Ectodermal cell (in vitro differentiated cells): ENCODE data around the gene FZD7.
A peak's percentile ranks its signal among the peaks of the same experiment; 100 is the strongest.

ENCODE experiments used
- H3K27ac ChIP-seq: 2 replicates; pipeline ENCODE4 v1.7.0; 2013; ENCODE audit warnings: mild to moderate bottlenecking, low read depth, low read length; ENCODE audit not compliant: insufficient read depth, poor library complexity, severe bottlenecking
- H3K27me3 ChIP-seq: 2 replicates; pipeline ENCODE4 v1.7.0; 2013; ENCODE audit warnings: mild to moderate bottlenecking, low read length; ENCODE audit not compliant: insufficient read depth, control insufficient read depth, poor library complexity, severe bottlenecking
- H3K36me3 ChIP-seq: one replicate; pipeline ENCODE4 v1.7.0; 2013; ENCODE audit warnings: low read length; ENCODE audit not compliant: control insufficient read depth, insufficient read depth
- H3K4me1 ChIP-seq: one replicate; pipeline ENCODE4 v1.7.0; 2013; ENCODE audit warnings: low read length; ENCODE audit not compliant: control insufficient read depth, insufficient read depth
- H3K4me3 ChIP-seq: 2 replicates; pipeline ENCODE4 v1.7.0; 2013; ENCODE audit warnings: low read depth, low read length, control low read depth; ENCODE audit not compliant: insufficient read depth
- H3K9me3 ChIP-seq: 2 replicates; pipeline ENCODE4 v1.7.0; 2013; ENCODE audit warnings: mild to moderate bottlenecking, low read length, moderate library complexity; ENCODE audit not compliant: control insufficient read depth
- WGBS, 2 experiments: methylation state at CpG; one replicate each; pipeline ENCODE4 v1.1.7; 2013; ENCODE audit warnings: missing lambda C conversion rate in 2 of 2; 5-methylcytosine and 5-hydroxymethylcytosine counted together

The FZD7 gene

DNA sequence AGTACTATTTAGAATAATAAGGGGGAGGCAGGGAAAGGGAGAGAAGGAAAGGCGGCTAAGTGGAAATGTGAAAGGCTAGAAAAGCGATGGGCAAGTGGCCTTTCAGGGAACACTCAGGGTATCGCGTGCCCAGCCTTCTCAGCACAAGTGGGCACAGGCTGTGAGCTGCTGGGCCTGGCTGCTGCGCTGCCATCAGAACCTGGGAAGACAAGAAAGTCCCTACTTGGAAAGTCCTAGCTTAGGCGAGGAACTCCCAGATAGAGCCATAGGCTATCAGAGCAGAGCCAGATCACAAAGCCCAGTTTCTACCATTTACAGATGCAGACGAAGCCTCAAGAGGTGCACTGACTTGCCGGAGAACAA is 9.8 kb upstream of the FZD7 start:
- no peaks in the 10 kb centered on the region for H3K27me3 ChIP-seq
- H3K9me3 ChIP-seq: no peaks in the 10 kb centered on the region
- 14 to 17% methylated on average over 8 of the region's 8 CpGs for WGBS, 2 experiments
- no peak overlapping the region for H3K4me3 ChIP-seq
- peak overlapping the region; percentile 84 for H3K27ac ChIP-seq
- no peaks in the 10 kb centered on the region for H3K36me3 ChIP-seq
- peaks cover 42% of the 10 kb centered on the region for H3K4me1 ChIP-seq

DNA sequence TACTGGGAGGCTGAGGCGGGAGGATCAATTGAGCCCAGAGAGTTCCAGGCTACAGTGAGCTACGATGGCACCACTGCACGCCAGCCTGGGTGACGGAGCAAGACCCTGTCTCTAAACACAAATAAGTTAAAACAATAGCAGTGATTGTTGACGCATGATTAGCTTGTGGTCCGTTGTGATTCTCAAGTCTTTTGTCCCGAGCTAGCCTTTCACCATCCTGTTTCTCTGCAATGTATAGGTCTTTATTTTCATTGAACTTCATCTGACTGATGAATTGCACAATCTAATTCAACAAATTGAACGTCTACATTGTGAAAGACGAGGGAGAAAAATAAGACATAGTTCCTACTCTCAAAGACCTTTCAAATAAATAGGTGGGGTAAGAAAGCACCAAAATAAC is 8.8 kb upstream of the FZD7 start:
- WGBS, 2 experiments: 77 to 83% methylated on average over 8 to 9 of the region's 9 CpGs
- Histone ChIP-seq H3K27ac (no peak overlapping the region), H3K36me3 (no peaks in the 10 kb centered on the region), H3K9me3 (no peaks in the 10 kb centered on the region), H3K4me3 (no peak overlapping the region), H3K27me3 (no peaks in the 10 kb centered on the region), H3K4me1 (peaks cover 42% of the 10 kb centered on the region)

DNA sequence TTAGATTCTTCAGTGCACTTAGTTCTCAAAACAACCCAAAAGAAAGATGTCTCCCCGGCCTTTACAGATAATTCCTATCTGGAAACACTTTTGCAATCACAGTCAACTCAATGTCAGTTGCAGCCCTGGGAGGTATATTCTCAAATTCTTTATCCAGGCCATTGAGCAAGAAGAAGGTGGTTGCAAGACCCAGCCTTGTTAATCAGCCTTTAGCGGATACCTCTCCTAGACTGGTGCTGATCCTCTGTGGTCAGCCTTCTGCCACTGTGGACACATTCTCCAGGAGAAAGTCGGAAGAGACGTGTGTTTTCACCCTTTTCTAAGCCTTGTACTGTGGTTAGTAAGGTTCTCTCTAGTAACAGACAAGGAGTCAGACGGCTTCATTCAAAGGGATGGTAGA is 7.8 kb upstream of the FZD7 start:
- Histone ChIP-seq H3K36me3 (no peaks in the 10 kb centered on the region), H3K27ac (no peak overlapping the region), H3K27me3 (no peaks in the 10 kb centered on the region), H3K4me3 (no peak overlapping the region), H3K9me3 (no peaks in the 10 kb centered on the region), H3K4me1 (peaks cover 43% of the 10 kb centered on the region)
- 91 to 92% methylated on average over 5 of the region's 5 CpGs for whole genome bisulfite sequencing, 2 experiments

DNA sequence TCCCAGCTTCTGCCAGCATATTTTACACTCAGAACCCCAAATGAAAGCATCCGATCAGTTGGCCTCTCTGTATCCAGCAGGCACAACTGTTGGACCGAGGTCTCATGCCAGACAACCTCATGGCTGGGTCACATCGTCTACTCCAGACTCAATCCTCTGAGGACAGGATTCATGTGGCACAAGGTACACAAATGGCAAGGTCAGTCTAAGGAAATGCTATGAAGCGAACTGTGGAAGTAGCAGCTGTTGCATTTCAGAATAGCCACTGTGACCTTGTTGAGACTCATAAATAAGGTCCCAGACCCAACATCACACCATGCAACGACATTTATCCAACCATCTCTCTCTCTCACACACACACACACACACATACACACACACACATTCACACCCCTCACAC is 7.1 kb upstream of the FZD7 start:
- Histone ChIP-seq H3K27ac (no peak overlapping the region), H3K27me3 (no peaks in the 10 kb centered on the region), H3K4me3 (no peak overlapping the region), H3K4me1 (peaks cover 48% of the 10 kb centered on the region), H3K36me3 (no peaks in the 10 kb centered on the region), H3K9me3 (no peaks in the 10 kb centered on the region)
- WGBS, 2 experiments: 96 to 97% methylated on average over 5 of the region's 5 CpGs

DNA sequence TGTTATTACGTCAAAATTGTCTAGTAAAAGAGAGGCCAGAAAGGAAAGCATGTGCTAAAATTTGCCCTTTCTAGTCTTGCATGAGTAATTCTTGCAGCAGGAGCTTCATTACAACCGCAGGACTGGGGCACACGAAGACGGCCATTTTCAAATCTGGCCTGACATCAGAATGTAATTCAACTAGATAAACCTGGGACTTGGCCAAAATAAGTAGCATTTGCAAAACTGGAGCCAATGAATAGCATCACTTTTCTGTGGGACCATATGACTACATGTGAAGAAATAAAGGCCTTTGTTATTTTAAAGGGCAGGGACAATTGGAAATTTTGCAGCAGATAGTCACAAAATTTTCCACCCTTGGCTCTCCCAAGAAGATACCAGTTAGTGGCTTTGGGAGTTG is 3.0 kb upstream of the FZD7 start:
- peaks cover 20% of the 10 kb centered on the region for H3K4me1 ChIP-seq
- no peak overlapping the region for H3K27ac ChIP-seq
- H3K36me3 ChIP-seq: peaks cover 7% of the 10 kb centered on the region
- no peak overlapping the region for H3K4me3 ChIP-seq
- H3K27me3 ChIP-seq: no peaks in the 10 kb centered on the region
- no peaks in the 10 kb centered on the region for H3K9me3 ChIP-seq
- 88 to 89% methylated on average over 4 of the region's 4 CpGs for whole genome bisulfite sequencing, 2 experiments

DNA sequence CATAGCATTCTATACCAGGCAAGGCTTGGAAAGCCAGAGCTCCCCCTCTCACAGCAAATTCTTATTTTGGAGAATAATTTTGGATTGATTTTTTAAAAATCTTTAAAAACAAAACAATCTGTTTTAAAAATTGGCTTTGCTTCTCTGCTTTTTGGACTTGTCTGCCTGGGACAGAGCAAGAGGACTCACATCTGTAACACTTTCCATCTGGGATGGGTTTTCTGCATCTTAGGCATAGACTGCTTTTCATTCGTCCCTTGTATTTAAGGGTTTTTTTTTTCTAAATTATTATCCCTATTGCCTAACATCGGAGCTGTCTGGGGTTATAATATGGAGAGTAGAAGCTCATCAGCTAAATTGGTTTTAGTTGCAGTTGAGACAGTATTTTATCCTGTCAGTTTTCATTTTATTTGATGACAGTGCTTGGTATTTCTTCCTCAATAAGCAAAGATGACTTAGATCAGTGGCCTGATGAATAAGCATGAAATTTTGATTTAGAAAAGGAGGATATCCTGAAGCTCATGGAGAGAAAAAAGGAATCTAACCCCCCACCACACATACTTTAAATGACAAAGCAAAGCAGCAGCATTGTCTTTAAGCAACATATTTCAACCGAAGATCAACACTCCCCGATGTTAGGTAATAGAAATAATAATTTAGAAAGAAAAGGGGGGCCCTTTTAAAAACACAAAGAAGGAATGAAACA is 2.3 kb upstream of the FZD7 start:
- Histone ChIP-seq H3K27me3 (no peaks in the 10 kb centered on the region), H3K4me3 (peak overlapping the region; percentile 61), H3K4me1 (peaks cover 13% of the 10 kb centered on the region), H3K36me3 (peaks cover 13% of the 10 kb centered on the region), H3K9me3 (no peaks in the 10 kb centered on the region), H3K27ac (no peak overlapping the region)
- WGBS, 2 experiments: 7 to 33% methylated on average over 1 of the region's 4 CpGs

DNA sequence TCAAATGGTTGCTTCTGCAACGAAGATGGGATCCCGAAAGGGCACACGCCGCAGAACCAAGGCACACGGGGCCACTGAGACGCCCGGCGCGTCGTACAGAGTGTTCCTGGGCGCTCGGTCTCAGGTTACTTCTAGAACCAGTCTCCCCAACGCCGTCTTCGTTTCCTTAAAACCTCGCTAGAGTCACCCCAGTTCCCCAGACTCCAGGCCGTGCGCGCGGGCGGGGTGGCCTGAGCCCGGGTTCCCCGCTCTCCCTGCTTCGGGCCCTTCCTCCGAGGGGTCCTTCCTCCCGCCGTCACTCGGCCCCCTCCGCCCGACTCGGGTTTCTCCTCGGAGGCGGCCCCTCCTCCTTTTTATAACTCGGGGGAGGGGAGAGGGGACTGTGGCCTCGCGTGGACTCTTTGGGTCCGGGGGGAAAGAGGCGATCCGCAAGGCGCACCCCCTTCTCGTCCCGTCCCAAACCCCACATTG is 774 bp upstream of the FZD7 start:
- Histone ChIP-seq H3K9me3 (no peaks in the 10 kb centered on the region), H3K36me3 (peaks cover 20% of the 10 kb centered on the region), H3K4me1 (peaks cover 13% of the 10 kb centered on the region), H3K27ac (peak overlapping the region; percentile 96), H3K4me3 (peak overlapping the region; percentile 61), H3K27me3 (no peaks in the 10 kb centered on the region)
- WGBS, 2 experiments: 0% methylated on average over 41 to 42 of the region's 42 CpGs

DNA sequence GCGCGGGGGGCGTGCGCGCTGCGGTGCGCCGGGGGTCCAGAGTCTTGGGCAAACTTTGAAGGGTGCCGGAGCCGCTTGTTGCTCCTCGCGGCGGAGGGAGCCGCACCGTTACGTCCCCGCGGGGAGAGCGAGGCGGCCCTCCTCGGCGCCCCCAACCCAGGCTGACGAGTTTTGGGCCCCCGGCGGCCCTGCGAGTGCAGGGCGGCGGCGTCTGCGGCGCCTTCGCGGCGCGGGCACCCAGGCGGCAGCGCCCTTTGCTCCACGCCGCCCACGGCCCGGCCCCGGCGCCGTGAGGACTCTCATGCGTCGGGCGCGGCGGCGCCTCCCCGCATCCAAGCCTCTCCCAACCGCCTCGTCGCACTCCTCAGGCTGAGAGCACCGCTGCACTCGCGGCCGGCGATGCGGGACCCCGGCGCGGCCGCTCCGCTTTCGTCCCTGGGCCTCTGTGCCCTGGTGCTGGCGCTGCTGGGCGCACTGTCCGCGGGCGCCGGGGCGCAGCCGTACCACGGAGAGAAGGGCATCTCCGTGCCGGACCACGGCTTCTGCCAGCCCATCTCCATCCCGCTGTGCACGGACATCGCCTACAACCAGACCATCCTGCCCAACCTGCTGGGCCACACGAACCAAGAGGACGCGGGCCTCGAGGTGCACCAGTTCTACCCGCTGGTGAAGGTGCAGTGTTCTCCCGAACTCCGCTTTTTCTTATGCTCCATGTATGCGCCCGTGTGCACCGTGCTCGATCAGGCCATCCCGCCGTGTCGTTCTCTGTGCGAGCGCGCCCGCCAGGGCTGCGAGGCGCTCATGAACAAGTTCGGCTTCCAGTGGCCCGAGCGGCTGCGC is 814 bp downstream of the FZD7 start:
- Histone ChIP-seq H3K4me3 (peak overlapping the region; percentile 92), H3K27me3 (no peaks in the 10 kb centered on the region), H3K9me3 (no peaks in the 10 kb centered on the region), H3K4me1 (peaks cover 18% of the 10 kb centered on the region), H3K36me3 (peaks cover 20% of the 10 kb centered on the region), H3K27ac (peak overlapping the region; percentile 94)
- 0% methylated on average over 105 of the region's 105 CpGs for WGBS, 2 experiments

DNA sequence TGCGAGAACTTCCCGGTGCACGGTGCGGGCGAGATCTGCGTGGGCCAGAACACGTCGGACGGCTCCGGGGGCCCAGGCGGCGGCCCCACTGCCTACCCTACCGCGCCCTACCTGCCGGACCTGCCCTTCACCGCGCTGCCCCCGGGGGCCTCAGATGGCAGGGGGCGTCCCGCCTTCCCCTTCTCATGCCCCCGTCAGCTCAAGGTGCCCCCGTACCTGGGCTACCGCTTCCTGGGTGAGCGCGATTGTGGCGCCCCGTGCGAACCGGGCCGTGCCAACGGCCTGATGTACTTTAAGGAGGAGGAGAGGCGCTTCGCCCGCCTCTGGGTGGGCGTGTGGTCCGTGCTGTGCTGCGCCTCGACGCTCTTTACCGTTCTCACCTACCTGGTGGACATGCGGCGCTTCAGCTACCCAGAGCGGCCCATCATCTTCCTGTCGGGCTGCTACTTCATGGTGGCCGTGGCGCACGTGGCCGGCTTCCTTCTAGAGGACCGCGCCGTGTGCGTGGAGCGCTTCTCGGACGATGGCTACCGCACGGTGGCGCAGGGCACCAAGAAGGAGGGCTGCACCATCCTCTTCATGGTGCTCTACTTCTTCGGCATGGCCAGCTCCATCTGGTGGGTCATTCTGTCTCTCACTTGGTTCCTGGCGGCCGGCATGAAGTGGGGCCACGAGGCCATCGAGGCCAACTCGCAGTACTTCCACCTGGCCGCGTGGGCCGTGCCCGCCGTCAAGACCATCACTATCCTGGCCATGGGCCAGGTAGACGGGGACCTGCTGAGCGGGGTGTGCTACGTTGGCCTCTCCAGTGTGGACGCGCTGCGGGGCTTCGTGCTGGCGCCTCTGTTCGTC is 1.7 kb downstream of the FZD7 start:
- Histone ChIP-seq H3K27me3 (no peaks in the 10 kb centered on the region), H3K4me1 (peaks cover 18% of the 10 kb centered on the region), H3K36me3 (peaks cover 20% of the 10 kb centered on the region), H3K9me3 (no peaks in the 10 kb centered on the region), H3K4me3 (peak overlapping the region; percentile 92), H3K27ac (peak overlapping the region; percentile 94)
- WGBS, 2 experiments: 7% methylated on average over 78 of the region's 78 CpGs

DNA sequence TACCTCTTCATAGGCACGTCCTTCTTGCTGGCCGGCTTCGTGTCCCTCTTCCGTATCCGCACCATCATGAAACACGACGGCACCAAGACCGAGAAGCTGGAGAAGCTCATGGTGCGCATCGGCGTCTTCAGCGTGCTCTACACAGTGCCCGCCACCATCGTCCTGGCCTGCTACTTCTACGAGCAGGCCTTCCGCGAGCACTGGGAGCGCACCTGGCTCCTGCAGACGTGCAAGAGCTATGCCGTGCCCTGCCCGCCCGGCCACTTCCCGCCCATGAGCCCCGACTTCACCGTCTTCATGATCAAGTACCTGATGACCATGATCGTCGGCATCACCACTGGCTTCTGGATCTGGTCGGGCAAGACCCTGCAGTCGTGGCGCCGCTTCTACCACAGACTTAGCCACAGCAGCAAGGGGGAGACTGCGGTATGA is 2.3 kb downstream of the FZD7 start:
- Histone ChIP-seq H3K4me1 (peaks cover 19% of the 10 kb centered on the region), H3K27ac (peak overlapping the region; percentile 47), H3K9me3 (no peaks in the 10 kb centered on the region), H3K36me3 (peaks cover 20% of the 10 kb centered on the region), H3K27me3 (no peaks in the 10 kb centered on the region), H3K4me3 (peak overlapping the region; percentile 92)
- 10 to 12% methylated on average over 32 of the region's 32 CpGs for WGBS, 2 experiments
